Cerebellar nuclear complex (tissue), 1 donor: ENCODE data around the gene TMX1.
"Not testable (repeated sequence)": the region's sequence is repeated elsewhere in the genome, so short reads cannot be mapped to it uniquely, and the experiment has no call there.

Experiments used
- DNase-seq, 2 experiments: peaks; one replicate each; lab custom pipeline; 2025; lab: John Stamatoyannopoulos, UW

The TMX1 gene

GRCh38 chr14:51239813-51240803 is at the start of gene TMX1:
Gene TMX1 (plus strand): TSS chr14:51240247. CDS start chr14:51240293, 46 bp downstream.
- DNase-seq = peak; percentile 87 to 95

GRCh38 chr14:51201890-51202289 is 38.2 kb upstream of the TMX1 start:
- no peak for DNase-seq

- no peak for DNase-seq
These were observed 37.0 kb upstream of the TMX1 start for GRCh38 chr14:51202914-51203665.

GRCh38 chr14:51203881-51204280 is 36.2 kb upstream of the TMX1 start:
- DNase-seq = no peak

- DNase-seq = no peak
These were observed 34.6 kb upstream of the TMX1 start for GRCh38 chr14:51205486-51205885.

- no peak for DNase-seq
These were observed 33.6 kb upstream of the TMX1 start for GRCh38 chr14:51206462-51206861.

GRCh38 chr14:51207621-51208020 is 32.4 kb upstream of the TMX1 start:
- no peak for DNase-seq

- DNase-seq = no peak
These were observed 31.1 kb upstream of the TMX1 start for GRCh38 chr14:51208982-51209381.

- DNase-seq = no peak
These were observed 30.6 kb upstream of the TMX1 start for GRCh38 chr14:51209457-51209856.

- DNase-seq = no peak
These were observed 29.5 kb upstream of the TMX1 start for GRCh38 chr14:51210594-51210993.

GRCh38 chr14:51211149-51211548 is 28.9 kb upstream of the TMX1 start:
- no peak for DNase-seq

- no peak for DNase-seq
These were observed 23.4 kb upstream of the TMX1 start for GRCh38 chr14:51216602-51217001.

- DNase-seq = no peak
These were observed 20.3 kb upstream of the TMX1 start for GRCh38 chr14:51219473-51220448.

- not testable (repeated sequence) for DNase-seq
These were observed 16.6 kb upstream of the TMX1 start for GRCh38 chr14:51223463-51223862.

GRCh38 chr14:51224551-51224950 is 15.5 kb upstream of the TMX1 start:
- DNase-seq = no peak

GRCh38 chr14:51225751-51226150 is 14.3 kb upstream of the TMX1 start:
- no peak for DNase-seq

GRCh38 chr14:51228391-51228790 is 11.7 kb upstream of the TMX1 start:
- DNase-seq = no peak

- DNase-seq = no peak
These were observed 11.2 kb upstream of the TMX1 start for GRCh38 chr14:51228890-51229289.

- DNase-seq = no peak
These were observed 3.7 kb upstream of the TMX1 start for GRCh38 chr14:51236314-51236713.

- no peak for DNase-seq
These were observed 845 bp downstream of the TMX1 start for GRCh38 chr14:51240804-51241380.
